ENCODE measurements around the gene DCUN1D4.

Gene DCUN1D4

GRCh38 chr4:51842554-51843308 is at the start of gene DCUN1D4:
DCUN1D4 (plus strand) TSS chr4:51843153; CDS start chr4:51843243, 90 bp downstream.
- peak; percentile 94 for DNase-seq

GRCh38 chr4:51820443-51821234 is 22.3 kb upstream of the DCUN1D4 start:
- DNase-seq = no peak

DNA sequence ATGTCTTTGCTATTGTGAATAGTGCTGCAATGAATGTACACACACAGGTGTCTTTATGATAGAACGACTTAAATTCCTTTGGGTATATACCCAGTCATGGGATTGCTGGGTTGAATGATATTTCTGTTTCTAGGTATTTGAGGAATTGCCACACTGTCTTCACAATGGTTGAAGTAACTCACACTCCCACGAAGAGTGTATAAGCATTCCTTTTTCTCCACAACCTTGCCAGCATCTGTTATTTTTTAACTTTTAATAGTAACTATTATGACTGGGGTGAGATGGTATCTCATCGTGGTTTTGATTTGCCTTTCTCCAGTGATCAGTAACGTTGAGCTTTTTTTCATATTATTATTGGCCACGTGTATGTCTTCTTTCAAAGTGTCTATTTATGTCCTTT is 17.6 kb upstream of the DCUN1D4 start:
- DNase-seq = no peak

GRCh38 chr4:51830156-51830720 is 12.7 kb upstream of the DCUN1D4 start:
- no peak for DNase-seq

DNA sequence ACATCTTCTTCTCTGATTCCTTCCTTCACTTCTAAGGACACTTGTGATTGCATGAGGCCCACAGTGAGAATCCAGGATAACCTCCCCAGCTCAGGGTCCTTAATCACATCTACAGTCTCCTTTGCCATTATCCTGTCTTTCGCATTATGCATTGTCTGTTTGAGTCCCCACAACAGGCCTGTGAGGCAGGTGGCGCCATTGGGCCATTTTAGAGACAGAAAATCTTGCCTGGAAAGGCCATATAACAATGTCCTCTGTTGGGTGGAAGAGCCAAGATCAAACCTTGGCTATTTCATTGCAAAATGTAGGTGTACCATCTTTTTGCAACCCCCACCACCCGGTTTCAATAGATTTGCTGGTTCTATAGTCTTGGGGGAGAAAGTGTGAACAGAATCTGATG is 11.8 kb upstream of the DCUN1D4 start:
- DNase-seq = no peak

- no peak for DNase-seq
Measured at GRCh38 chr4:51833236-51833635, 9.7 kb upstream of the DCUN1D4 start.

DNA sequence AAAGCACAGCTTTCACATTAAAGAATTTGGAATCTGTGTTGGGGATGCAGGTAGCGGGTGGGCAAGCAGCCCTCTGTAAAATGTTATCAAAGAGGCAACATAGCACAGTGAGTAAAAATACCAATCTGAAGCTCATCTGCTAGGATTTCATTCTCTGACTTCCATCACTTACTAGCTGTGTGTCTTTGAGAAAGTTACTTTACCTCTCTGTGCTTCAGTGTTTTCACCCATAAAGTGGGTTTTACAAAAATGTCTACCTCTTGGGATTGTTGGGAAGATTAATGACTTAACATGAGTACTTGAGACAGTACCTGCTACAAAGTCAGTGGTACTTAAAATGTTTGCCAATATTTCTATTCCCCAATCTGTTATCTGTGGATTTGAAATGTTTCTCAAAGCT is 7.9 kb upstream of the DCUN1D4 start:
- no peak for DNase-seq

DNA sequence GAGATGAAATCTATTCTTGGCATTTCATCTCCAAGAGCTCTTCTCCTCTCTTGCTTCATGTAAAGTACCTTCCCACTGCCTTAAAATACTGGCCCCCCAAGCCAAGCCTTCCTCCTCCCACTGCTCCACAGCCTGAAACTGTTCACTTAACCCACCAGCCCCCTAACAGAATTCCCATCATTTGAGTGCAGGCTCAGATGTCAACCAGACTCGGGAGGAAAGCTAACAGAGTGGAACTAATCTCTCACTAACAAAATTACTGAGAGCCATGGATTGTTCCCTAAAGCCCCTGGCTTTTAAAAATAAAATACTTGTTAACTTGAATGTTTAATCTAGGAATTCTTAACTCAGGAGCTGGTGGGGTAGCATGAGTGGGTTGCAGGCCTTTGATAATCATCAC is 7.1 kb upstream of the DCUN1D4 start:
- DNase-seq = no peak

- DNase-seq = peak; percentile 9
Measured at GRCh38 chr4:51836549-51836948, 6.4 kb upstream of the DCUN1D4 start.

DNA sequence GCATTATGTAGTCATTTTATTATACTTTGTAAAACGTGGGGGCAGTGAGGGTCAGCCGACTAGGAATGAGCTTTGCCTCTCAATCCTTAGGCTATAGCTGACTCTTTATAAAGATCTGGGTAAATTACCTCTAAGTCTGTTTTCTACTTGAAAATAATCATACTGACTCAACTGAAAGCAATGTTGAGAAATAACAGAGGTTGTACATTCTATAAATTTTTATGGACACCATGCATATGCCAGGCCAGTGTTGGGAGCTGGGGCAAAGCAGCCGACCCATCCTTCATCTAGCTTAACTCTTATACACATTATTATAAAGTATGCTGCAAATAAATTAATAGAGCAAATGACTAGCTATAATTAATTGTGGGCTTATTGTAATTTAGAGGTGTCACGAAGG is 2.2 kb upstream of the DCUN1D4 start:
- peak; percentile 7 for DNase-seq

DNA sequence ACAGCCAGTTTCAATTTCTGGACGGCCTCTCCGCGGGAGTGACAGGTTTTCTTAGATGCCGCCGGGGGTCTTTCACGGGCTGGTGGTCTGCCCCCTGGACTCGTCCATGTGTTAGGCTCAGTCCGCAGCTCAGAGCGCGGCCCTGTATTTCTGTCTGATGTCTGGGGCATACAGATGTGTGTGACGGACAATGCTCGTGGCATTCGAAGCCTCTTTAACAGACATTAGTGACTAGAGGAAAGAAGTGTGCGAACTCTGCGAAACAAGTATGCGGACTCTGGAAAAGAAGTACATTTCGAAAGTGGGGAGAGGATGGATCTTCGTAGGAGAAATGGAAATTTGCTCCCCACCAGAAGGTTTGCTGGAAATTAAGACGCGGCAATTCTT is 793 bp upstream of the DCUN1D4 start:
- DNase-seq = no peak

- peak; percentile 45 for DNase-seq
Measured at GRCh38 chr4:51843309-51844152, 578 bp downstream of the DCUN1D4 start.

DNA sequence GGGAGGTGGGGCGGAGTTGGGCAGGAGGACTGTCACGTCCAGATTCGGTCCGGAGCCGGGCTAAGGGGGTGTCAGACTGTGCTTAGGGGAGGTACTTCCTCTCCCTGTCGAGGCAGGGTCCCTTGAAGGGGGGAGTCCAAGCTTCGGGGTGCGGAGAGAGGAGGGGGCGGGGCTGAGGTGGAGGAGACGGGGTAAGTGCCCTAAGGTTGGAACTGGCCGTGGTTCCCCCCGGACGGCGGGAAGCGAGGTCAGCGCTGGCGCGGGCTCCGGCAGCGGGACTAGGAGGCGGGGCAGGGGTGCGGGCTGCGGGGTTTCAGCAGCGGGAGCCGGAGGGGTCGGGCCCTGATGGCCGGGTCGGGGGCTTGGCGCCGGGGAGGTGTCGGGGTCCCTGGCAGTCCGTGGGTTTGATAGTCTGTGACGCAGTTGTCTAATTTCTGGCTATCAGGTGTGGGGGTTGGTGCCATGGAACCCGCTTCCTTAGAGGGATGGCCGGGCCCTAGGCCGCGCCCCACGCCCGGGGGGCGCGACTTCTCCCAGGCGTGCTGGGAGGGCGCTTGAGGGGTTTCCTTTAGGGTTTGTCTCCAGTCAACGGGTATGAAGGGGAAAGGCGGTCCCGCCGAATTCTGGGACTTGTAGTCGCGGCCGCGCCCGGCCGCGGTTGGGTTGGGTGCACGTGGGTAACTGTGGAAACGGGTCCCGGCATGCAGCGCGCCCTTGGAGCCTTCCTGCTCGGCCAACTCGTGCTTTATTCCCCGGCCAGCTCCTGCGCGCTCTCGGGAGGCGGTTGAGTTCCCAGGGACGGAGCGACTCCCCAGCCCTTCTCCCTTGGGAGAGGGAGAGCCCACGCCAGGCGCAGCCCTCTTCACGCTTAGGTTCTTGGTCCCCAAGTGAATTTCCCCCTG is 1.5 kb downstream of the DCUN1D4 start:
- peak; percentile 83 for DNase-seq

DNA sequence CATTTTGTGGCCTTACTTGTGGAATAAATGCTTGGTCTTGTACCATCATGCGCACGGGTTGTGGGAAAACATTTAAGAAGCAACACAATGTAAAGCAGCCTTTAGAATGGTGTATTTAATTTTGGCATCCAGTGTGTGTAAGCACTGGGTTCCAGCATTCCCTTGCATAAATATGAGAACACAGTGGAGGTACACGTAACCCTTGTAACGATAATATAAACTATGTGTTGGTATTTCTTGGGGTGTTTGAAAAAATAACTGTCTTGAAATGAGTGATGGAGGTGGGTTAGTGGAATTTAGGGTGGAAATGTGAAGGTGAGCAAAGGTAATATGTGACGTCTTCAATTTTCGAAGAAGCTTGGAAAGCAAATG is 2.1 kb downstream of the DCUN1D4 start:
- no peak for DNase-seq

DNA sequence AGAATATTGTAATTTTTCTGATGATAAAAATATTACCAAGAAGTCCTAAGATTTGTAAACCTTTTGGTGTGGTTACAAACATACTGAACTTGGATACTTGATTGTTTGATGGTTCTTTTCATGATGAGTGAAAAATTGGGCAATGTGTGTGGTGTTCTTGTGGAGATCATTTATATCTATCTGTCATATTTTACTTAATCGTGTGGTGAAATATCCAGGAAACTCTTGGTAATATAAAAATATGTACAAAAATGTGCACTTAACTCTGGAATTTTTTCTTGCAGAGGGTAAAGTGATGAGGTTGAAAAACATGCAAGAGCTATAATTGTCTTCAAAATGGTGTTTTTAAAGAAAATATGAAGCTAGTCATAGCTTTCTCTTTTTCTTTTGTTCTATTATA is 2.8 kb downstream of the DCUN1D4 start:
- no peak for DNase-seq

DNA sequence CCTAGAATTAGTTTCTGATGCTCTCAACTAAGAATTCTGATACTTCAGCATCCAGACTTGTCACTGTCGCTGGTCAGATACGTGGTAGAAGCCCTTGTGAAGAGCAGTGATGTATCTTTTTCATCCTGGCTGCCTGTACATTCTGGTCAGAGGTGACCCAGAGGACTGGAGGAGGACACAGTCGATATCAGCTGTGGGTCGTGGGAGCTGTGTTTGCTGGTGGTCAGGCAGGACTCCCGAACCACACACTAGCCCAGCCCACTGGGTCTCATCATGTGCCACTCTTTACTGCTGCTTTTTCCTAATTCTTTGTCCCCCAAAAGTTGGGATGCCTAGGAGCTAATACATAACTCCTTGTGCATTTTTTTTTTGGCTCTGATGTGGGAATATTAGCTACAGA is 6.5 kb downstream of the DCUN1D4 start:
- no peak for DNase-seq

GRCh38 chr4:51850294-51850693 is 7.3 kb downstream of the DCUN1D4 start:
- no peak for DNase-seq

DNA sequence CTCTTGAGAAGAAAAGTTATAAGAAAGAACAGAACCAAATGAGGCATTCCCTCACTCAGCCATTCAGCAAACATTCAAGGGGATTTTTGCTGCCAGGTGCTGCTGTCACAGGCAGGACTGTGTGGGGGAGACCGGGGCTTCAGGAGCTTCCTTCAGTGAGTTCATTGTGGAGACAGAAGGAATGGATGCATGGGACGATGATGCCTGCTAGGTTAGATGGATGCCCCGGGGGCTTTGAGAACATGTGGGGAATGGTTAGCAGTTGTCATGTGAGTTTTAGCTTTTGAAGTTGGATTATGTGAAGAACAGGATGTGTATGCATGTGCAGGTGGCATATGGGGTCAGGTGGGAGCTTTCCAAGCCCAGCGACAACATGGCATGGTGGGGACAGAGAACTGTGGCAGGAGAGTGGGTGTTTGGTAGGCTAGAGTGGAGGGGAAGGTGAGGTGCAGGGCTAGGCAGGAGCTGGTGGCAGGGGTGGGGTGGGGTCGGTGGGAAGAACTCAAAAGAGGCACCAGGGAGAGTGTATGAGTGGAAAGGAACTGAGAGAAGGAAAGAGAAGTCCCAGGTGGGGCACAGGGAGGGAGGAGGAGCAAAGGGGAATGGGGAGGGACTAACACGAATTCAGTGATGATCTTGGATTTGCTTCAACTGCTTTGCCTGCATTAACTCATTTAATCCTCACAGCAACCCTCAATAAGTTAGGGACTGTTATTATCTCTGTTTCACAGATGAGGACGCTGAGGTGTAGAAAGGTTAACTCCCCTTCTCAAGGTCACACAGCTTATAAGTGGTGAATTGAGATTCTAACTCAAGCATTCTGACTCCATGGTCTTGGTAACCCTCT is 8.4 kb downstream of the DCUN1D4 start:
- no peak for DNase-seq

DNA sequence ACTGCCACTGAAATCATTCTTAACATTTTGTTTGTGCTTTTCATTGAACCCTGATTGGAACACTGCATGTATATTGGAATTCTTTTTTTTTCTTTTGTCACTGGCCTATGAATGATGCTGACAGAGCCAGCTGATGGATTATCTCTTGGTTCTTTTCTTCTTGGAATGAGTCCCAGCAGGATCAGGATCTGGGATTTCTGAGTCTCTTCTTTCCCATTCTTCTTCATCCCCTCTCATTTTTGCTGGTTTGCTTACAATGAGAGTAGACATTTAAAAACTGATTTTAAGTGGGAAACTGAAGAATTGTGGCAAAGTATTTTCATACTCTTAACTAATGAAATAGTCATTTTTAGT is 9.0 kb downstream of the DCUN1D4 start:
- no peak for DNase-seq

DNA sequence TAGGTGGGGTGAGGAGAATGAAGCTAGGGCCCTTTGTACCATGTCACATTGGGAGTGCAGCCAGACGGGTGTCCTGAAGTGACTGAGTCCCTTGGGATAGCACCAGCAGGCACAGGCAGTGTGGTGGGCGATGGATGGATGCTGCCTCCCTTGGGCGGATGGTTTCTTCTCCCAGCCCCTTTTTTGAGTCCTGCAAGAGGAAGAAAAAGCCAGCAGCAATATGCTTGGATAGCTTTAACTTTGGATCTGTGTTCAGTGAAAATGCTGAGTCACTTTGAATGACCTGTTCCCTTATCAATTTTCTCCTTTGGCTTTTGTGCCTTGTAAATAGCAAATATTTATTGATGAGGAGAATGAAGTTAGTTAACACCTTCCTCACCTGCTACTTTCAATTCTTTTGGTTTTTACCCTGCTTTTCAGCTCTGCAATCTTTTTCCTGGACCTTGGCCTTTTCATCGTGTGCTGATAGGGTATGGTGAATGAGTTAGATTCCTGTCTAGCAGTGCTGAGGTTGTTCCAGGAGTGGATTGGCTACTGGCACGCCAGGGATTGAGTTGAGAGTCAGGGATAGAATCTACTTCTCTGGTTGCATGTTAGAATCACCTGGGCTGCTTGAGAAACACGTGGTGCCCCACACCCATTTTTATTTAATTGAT is 10.2 kb downstream of the DCUN1D4 start:
- DNase-seq = no peak

GRCh38 chr4:51855270-51855669 is 12.3 kb downstream of the DCUN1D4 start:
- no peak for DNase-seq
